Aorta (tissue), 5 donors: Measurements from ENCODE around the gene NOCT. TPM values are rescaled to one million over a fixed set of nuclear protein-coding genes. Genes with fewer than 3 reads are reported as not detected.
"Not testable (repeated sequence)": the region's sequence is repeated elsewhere in the genome, so short reads cannot be mapped to it uniquely, and the experiment has no call there.

ENCODE experiments used
- ATAC-seq: fragments of 200-7000 bp; cut with Tn5 transposase; one replicate; pipeline ENCODE4 v1.9.1; 2022; ENCODE audit warnings: moderate library complexity; ENCODE audit not compliant: low FRiP score
- DNase-seq, 2 donors: peaks; one replicate each; pipeline ENCODE4 v3.0.0-alpha.2; 2020
- H3K27ac ChIP-seq, 2 donors: one replicate each; pipeline ENCODE4 v1.5.1; 2013; ENCODE audit warnings: low read length in 2 of 2, mild to moderate bottlenecking in 2 of 2, moderate library complexity in 2 of 2, control low read depth in 1 of 2, inconsistent platforms in 1 of 2, low read depth in 1 of 2
- H3K27me3 ChIP-seq, 2 donors: one replicate each; pipeline ENCODE4 v1.6.1; 2013; ENCODE audit warnings: control low read depth in 1 of 2, low read length in 1 of 2, mild to moderate bottlenecking in 1 of 2, moderate library complexity in 1 of 2; ENCODE audit not compliant: insufficient read depth in 2 of 2, control insufficient read depth in 1 of 2
- H3K36me3 ChIP-seq, 2 donors: one replicate each; pipeline ENCODE4 v1.6.1; 2013; ENCODE audit warnings: control low read depth in 1 of 2, low read length in 1 of 2, mild to moderate bottlenecking in 1 of 2; ENCODE audit not compliant: insufficient read depth in 2 of 2, control insufficient read depth in 1 of 2
- H3K4me1 ChIP-seq, 2 donors: one replicate each; pipeline ENCODE4 v1.6.1; 2013; ENCODE audit warnings: low read length in 2 of 2, control low read depth in 1 of 2, mild to moderate bottlenecking in 1 of 2, moderate library complexity in 1 of 2; ENCODE audit not compliant: insufficient read depth in 2 of 2, control insufficient read depth in 1 of 2
- H3K4me3 ChIP-seq, 2 donors: one replicate each; pipeline ENCODE4 v1.5.1; 2013; ENCODE audit warnings: low read length in 2 of 2, control low read depth in 1 of 2, mild to moderate bottlenecking in 1 of 2
- H3K9me3 ChIP-seq: one replicate; pipeline ENCODE4 v1.6.1; 2013; ENCODE audit warnings: mild to moderate bottlenecking, low read length; ENCODE audit not compliant: control insufficient read depth
- WGBS, 2 donors: extraction: QIAGEN DNeasy Blood & Tissue Kit; methylation state at CpG; one replicate each; pipeline ENCODE4 v1.1.7; 2013; 5-methylcytosine and 5-hydroxymethylcytosine counted together
- intact Hi-C, 2 donors: fragments of 100-400 bp; cut with DNase I; formaldehyde crosslinking; loops; one replicate each; pipeline versions ENCODE4 v1.14.2 to v1.15.0; 2022
- polyA plus RNA-seq, 2 donors: library from polyadenylated mRNA; stranded (reverse); fragments of 200-250 nt; gene quantifications; one replicate each; pipeline ENCODE4 v1.2.3, GENCODE V29; 2013
- total RNA-seq, 2 donors: library from RNA; stranded (reverse); fragmentation: NEBNext Ultra II Directional; extraction: Animal tissue kit (Norgen Biotek cat#: 25700); gene quantifications; one replicate each; pipeline ENCODE4 v1.2.1, GENCODE V29; 2021
- donor health status: healthy with polysubstance abuse.
- donor health status: Bipolar disorder and iron deficiency.
- donor health status: DM: no; HTN: no; CAD: no.
- donor health status: DM: no; HTN: no; CAD: no.
- donor health status: DM: yes; HTN: yes; CAD: no.

The NOCT gene
- total and polyA plus RNA-seq, 4 donors = 0.20 to 6.9 (median 3.6) TPM

GRCh38 chr4:139027776-139028175 lies 12.2 kb downstream of the NOCT start:
- H3K36me3 ChIP-seq = no peaks in the 10 kb centered on the region
- H3K27me3 ChIP-seq = no peaks in the 10 kb centered on the region
- no peaks in the 10 kb centered on the region for H3K4me1 ChIP-seq
- H3K27ac ChIP-seq = no peak overlapping the region
- DNase-seq = no peak
- no peak overlapping the region for H3K4me3 ChIP-seq
- 58 to 62% methylated on average over 5 of the region's 5 CpGs for WGBS, 2 donors
- H3K9me3 ChIP-seq = no peaks in the 10 kb centered on the region
- no peak for ATAC-seq
- intact Hi-C loops = no loop called here

GRCh38 chr4:139028191-139028661 lies 12.6 kb downstream of the NOCT start:
- WGBS, 2 donors = 33 to 34% methylated on average over 11 of the region's 11 CpGs
- H3K4me3 ChIP-seq = no peak overlapping the region
- no peaks in the 10 kb centered on the region for H3K36me3 ChIP-seq
- no peaks in the 10 kb centered on the region for H3K27me3 ChIP-seq
- peak; percentile 51 for ATAC-seq
- intact Hi-C loops = no loop called here
- no peaks in the 10 kb centered on the region for H3K4me1 ChIP-seq
- no peak for DNase-seq
- H3K9me3 ChIP-seq = no peaks in the 10 kb centered on the region
- H3K27ac ChIP-seq = no peak overlapping the region

DNA sequence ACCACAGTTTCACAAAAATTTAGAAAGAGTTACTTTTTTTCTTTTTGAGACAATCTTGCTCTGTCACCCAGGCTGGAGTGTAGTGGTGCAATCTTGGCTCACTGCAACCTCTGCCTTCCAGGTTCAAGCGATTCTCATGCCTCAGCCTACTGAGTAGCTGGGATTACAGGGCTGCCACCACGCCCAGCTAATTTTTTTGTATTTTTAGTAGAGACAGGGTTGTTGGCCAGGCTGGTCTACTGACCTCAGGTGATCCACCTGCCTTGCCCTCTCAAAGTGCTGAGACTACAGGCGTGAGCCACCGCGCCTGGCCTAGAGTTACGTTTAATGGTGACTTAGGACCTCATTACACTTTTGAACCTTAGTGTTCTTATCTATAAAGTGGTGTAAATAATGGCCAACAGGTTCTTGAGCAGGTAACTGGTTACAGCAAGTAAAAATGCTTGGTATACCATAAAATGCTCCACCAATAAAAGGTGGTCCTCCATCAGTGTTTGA lies 14.3 kb downstream of the NOCT start:
- intact Hi-C loops = loop anchor here (5.0 kb wide), 2 partner anchors 52 to 267 kb away; no protein-coding TSS in a partner anchor

GRCh38 chr4:139030614-139031235 lies 15.1 kb downstream of the NOCT start:
- no peak overlapping the region for H3K4me3 ChIP-seq
- peak; percentile 82 for ATAC-seq
- H3K27me3 ChIP-seq = no peaks in the 10 kb centered on the region
- intact Hi-C loops = loop anchor here (5.0 kb wide), 2 partner anchors 52 to 267 kb away; no protein-coding TSS in a partner anchor
- no peak overlapping the region for H3K27ac ChIP-seq
- peak in 1 of 2 donors; percentile 68 for DNase-seq
- H3K4me1 ChIP-seq = no peaks in the 10 kb centered on the region
- H3K36me3 ChIP-seq = no peaks in the 10 kb centered on the region
- 40 to 42% methylated on average over 14 of the region's 14 CpGs for WGBS, 2 donors
- no peaks in the 10 kb centered on the region for H3K9me3 ChIP-seq

More for the DNA sequence above, 14.3 kb downstream of the NOCT start:
- not testable (repeated sequence) for DNase-seq, H3K9me3 ChIP-seq, H3K27ac ChIP-seq, H3K27me3 ChIP-seq, H3K36me3 ChIP-seq, H3K4me3 ChIP-seq, H3K4me1 ChIP-seq, ATAC-seq
- 76 to 90% methylated on average over 6 of the region's 6 CpGs for WGBS, 2 donors

DNA sequence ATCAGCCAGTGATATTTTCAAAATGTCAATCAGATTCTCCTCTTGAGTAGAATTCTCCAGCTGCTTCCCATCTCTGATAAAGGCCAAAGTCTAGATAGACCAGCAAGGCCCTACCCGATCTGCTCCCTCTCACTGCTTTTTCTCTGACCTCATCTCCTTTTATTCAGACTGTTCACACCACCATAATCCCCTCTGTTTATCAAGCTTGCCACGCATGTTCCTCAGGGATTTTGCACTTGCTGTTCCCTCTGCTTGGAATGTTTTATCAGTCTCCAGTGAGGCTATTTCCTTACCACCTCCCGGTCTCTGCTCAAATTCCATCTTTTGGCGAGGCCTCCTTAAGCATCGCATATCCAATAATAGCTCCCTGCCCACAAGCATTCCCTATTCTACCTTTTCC lies 20.1 kb downstream of the NOCT start:
- no peak for ATAC-seq
- intact Hi-C loops = no loop called here
- no peaks in the 10 kb centered on the region for H3K4me1 ChIP-seq
- H3K9me3 ChIP-seq = no peaks in the 10 kb centered on the region
- H3K27me3 ChIP-seq = no peaks in the 10 kb centered on the region
- H3K36me3 ChIP-seq = peaks cover 0 to 2% of the 10 kb centered on the region in 2 donors
- DNase-seq = no peak
- WGBS, 2 donors = 73 to 76% methylated on average over 5 of the region's 5 CpGs
- H3K4me3 ChIP-seq = no peak overlapping the region
- H3K27ac ChIP-seq = no peak overlapping the region

DNA sequence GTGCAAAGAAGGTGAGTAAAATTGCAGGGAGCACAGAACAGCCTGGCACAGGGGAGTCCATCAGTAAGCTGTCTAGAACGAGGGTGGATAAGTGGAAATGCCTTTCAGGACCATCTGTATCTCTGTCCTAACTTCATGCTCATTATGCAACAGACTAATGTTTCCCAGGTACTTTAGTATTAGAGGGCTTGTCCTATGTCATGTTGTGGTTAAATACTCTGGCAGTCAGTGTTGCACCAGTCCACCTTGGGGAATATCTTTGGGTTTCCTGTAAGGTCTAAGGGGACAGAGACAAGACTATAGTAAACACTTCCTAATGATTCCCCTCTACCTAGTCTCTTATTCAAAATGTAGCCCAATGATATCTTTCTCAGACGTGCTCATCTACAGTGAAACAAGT lies 21.3 kb downstream of the NOCT start:
- Histone ChIP-seq H3K4me3 (no peak overlapping the region), H3K27me3 (no peaks in the 10 kb centered on the region), H3K36me3 (peaks cover 0 to 2% of the 10 kb centered on the region in 2 donors), H3K27ac (no peak overlapping the region), H3K9me3 (no peaks in the 10 kb centered on the region), H3K4me1 (no peaks in the 10 kb centered on the region)
- no peak for DNase-seq
- intact Hi-C loops = no loop called here
- ATAC-seq = no peak
- 71 to 83% methylated on average over 2 of the region's 2 CpGs for WGBS, 2 donors

GRCh38 chr4:139038874-139039443 lies 23.4 kb downstream of the NOCT start:
- H3K4me1 ChIP-seq = no peaks in the 10 kb centered on the region
- H3K4me3 ChIP-seq = no peak overlapping the region
- H3K27me3 ChIP-seq = no peaks in the 10 kb centered on the region
- intact Hi-C loops = no loop called here
- no peaks in the 10 kb centered on the region for H3K9me3 ChIP-seq
- DNase-seq = no peak
- 72 to 84% methylated on average over 1 of the region's 1 CpG for WGBS, 2 donors
- H3K36me3 ChIP-seq = peaks cover 0 to 2% of the 10 kb centered on the region in 2 donors
- H3K27ac ChIP-seq = no peak overlapping the region
- ATAC-seq = no peak

DNA sequence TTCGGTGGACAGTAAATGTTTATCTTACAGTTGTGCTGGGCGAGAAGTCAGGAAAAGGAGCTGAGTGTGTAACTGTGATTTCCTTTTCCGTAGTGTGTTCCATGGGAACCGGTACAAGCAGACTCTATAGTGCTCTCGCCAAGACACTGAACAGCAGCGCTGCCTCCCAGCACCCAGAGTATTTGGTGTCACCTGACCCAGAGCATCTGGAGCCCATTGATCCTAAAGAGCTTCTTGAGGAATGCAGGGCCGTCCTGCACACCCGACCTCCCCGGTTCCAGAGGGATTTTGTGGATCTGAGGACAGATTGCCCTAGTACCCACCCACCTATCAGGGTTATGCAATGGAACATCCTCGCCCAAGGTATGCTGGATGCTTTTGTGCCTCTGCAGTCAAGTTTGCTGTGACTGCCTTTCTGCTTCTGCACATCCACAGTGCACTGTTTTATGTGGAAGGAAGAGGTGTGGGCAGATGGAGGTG lies 27.4 kb downstream of the NOCT start:
- H3K27ac ChIP-seq = no peak overlapping the region
- no peaks in the 10 kb centered on the region for H3K4me1 ChIP-seq
- no peaks in the 10 kb centered on the region for H3K27me3 ChIP-seq
- no peaks in the 10 kb centered on the region for H3K36me3 ChIP-seq
- 61 to 73% methylated on average over 10 of the region's 10 CpGs for WGBS, 2 donors
- peak; percentile 38 for ATAC-seq
- no peaks in the 10 kb centered on the region for H3K9me3 ChIP-seq
- no peak overlapping the region for H3K4me3 ChIP-seq
- intact Hi-C loops = no loop called here
- no peak for DNase-seq

- H3K27ac ChIP-seq = no peak overlapping the region
- H3K36me3 ChIP-seq = no peaks in the 10 kb centered on the region
- H3K9me3 ChIP-seq = no peaks in the 10 kb centered on the region
- 76 to 81% methylated on average over 2 of the region's 2 CpGs for WGBS, 2 donors
- ATAC-seq (no peak), DNase-seq (no peak)
- no peaks in the 10 kb centered on the region for H3K4me1 ChIP-seq
- intact Hi-C loops = no loop called here
- no peaks in the 10 kb centered on the region for H3K27me3 ChIP-seq
- no peak overlapping the region for H3K4me3 ChIP-seq
Observed at GRCh38 chr4:139044291-139044690, 28.7 kb downstream of the NOCT start.
